Astrocyte (in vitro differentiated cells and primary cell): ENCODE results near the gene DOCK3. TPM values are rescaled to one million over a fixed set of nuclear protein-coding genes. Genes with fewer than 3 reads are reported as not detected.

Source experiments
- DNase-seq: peaks from one replicate; pipeline ENCODE4 v3.0.0-alpha.2; 2010; ENCODE audit warnings: low read depth
- FAIRE-seq: peaks from 2 replicates; lab custom pipeline; 2011; peaks lifted over from hg19 to GRCh38; lab: Jason Lieb, UNC
- H2AFZ ChIP-seq: 2 replicates; pipeline ENCODE4 v1.6.0; 2012; ENCODE audit warnings: low read depth, low read length, inconsistent platforms
- H3K27ac ChIP-seq: 2 replicates; pipeline ENCODE4 v1.5.1; 2011; ENCODE audit warnings: low read depth, low read length, inconsistent platforms
- H3K27me3 ChIP-seq: 2 replicates; pipeline ENCODE4 v1.6.0; 2011; ENCODE audit warnings: low read length, inconsistent platforms; ENCODE audit not compliant: insufficient read depth
- H3K36me3 ChIP-seq: 2 replicates; pipeline ENCODE4 v1.5.1; 2011; ENCODE audit warnings: low read length, inconsistent platforms; ENCODE audit not compliant: insufficient read depth
- H3K4me1 ChIP-seq: 2 replicates; pipeline ENCODE4 v1.5.1; 2011; ENCODE audit warnings: low read length, inconsistent platforms; ENCODE audit not compliant: insufficient read depth
- H3K4me2 ChIP-seq: 2 replicates; pipeline ENCODE4 v1.6.0; 2012; ENCODE audit warnings: low read length, inconsistent platforms
- H3K4me3 ChIP-seq: 2 replicates; pipeline ENCODE4 v1.5.1; 2011; ENCODE audit warnings: low read depth, mild to moderate bottlenecking, low read length, inconsistent platforms; ENCODE audit not compliant: insufficient read depth
- H3K79me2 ChIP-seq: 2 replicates; pipeline ENCODE4 v1.6.0; 2012; ENCODE audit warnings: mild to moderate bottlenecking, low read length, inconsistent platforms; ENCODE audit not compliant: insufficient read depth
- H3K9ac ChIP-seq: 2 replicates; pipeline ENCODE4 v1.6.0; 2012; ENCODE audit warnings: mild to moderate bottlenecking, low read length, inconsistent platforms
- H3K9me3 ChIP-seq: 2 replicates; pipeline ENCODE4 v1.5.1; 2012; ENCODE audit warnings: low read depth, mild to moderate bottlenecking, low read length, inconsistent platforms; ENCODE audit not compliant: insufficient read depth
- H4K20me1 ChIP-seq: 2 replicates; pipeline ENCODE4 v1.6.0; 2012; ENCODE audit warnings: low read length, inconsistent platforms; ENCODE audit not compliant: insufficient read depth
- H3K27ac Mint-ChIP-seq: one replicate; pipeline ENCODE4 v1.8.0; 2021; ENCODE audit warnings: mild to moderate bottlenecking, mixed read lengths; ENCODE audit not compliant: unreplicated experiment
- H3K27me3 Mint-ChIP-seq: one replicate; pipeline ENCODE4 v1.8.0; 2021; ENCODE audit warnings: low read depth, mixed read lengths; ENCODE audit not compliant: unreplicated experiment
- H3K36me3 Mint-ChIP-seq: one replicate; pipeline ENCODE4 v1.8.0; 2021; ENCODE audit warnings: low read depth, mixed read lengths; ENCODE audit not compliant: unreplicated experiment
- H3K4me1 Mint-ChIP-seq: one replicate; pipeline ENCODE4 v1.8.0; 2021; ENCODE audit warnings: low read depth, mixed read lengths; ENCODE audit not compliant: unreplicated experiment
- H3K4me3 Mint-ChIP-seq: one replicate; pipeline ENCODE4 v1.8.0; 2021; ENCODE audit warnings: mild to moderate bottlenecking, moderate library complexity, mixed read lengths; ENCODE audit not compliant: unreplicated experiment
- H3K9me3 Mint-ChIP-seq: one replicate; pipeline ENCODE4 v1.8.0; 2021; ENCODE audit warnings: mild to moderate bottlenecking, mixed read lengths; ENCODE audit not compliant: unreplicated experiment
- EZH2 ChIP-seq: IDR thresholded peaks from 2 replicates; pipeline ENCODE4 v1.6.1; 2012; ENCODE audit warnings: mild to moderate bottlenecking, low read length, inconsistent platforms; ENCODE audit not compliant: insufficient read depth
- total RNA-seq: library from RNA; stranded (reverse); gene quantifications from 2 replicates; pipeline ENCODE4 v1.2.1, GENCODE V29; 2021
- TF ChIP-seq, protein P1 (sequence below): IDR thresholded peaks from 2 replicates; pipeline ENCODE4 v1.5.1; 2011; ENCODE audit warnings: low read depth, mild to moderate bottlenecking, inconsistent platforms, low read length, moderate library complexity; ENCODE audit not compliant: insufficient read depth

Gene DOCK3
- total RNA-seq, 1 donor from 2014 or later = 3.3 TPM

- FAIRE-seq = no peak
These were observed 547.2 kb downstream of the DOCK3 start for GRCh38 chr3:51221959-51222358.

GRCh38 chr3:51224283-51224682 is 549.6 kb downstream of the DOCK3 start:
- Mint-ChIP-seq H3K9me3 (no peaks in the 10 kb centered on the region), H3K4me1 (no peaks in the 10 kb centered on the region), H3K27me3 (peaks cover 3% of the 10 kb centered on the region), H3K36me3 (peaks cover 3% of the 10 kb centered on the region), H3K4me3 (no peak overlapping the region), H3K27ac (no peak overlapping the region)
- no peak overlapping the region for H3K27ac ChIP-seq
- H3K4me1 ChIP-seq = no peaks in the 10 kb centered on the region
- no peaks in the 10 kb centered on the region for H4K20me1 ChIP-seq
- no peaks in the 10 kb centered on the region for H3K36me3 ChIP-seq
- no peak overlapping the region for H3K4me2 ChIP-seq
- no peaks in the 10 kb centered on the region for H3K79me2 ChIP-seq
- no peak for TF ChIP-seq EZH2
- TF ChIP-seq, protein P1, sequence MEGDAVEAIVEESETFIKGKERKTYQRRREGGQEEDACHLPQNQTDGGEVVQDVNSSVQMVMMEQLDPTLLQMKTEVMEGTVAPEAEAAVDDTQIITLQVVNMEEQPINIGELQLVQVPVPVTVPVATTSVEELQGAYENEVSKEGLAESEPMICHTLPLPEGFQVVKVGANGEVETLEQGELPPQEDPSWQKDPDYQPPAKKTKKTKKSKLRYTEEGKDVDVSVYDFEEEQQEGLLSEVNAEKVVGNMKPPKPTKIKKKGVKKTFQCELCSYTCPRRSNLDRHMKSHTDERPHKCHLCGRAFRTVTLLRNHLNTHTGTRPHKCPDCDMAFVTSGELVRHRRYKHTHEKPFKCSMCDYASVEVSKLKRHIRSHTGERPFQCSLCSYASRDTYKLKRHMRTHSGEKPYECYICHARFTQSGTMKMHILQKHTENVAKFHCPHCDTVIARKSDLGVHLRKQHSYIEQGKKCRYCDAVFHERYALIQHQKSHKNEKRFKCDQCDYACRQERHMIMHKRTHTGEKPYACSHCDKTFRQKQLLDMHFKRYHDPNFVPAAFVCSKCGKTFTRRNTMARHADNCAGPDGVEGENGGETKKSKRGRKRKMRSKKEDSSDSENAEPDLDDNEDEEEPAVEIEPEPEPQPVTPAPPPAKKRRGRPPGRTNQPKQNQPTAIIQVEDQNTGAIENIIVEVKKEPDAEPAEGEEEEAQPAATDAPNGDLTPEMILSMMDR = no peak
- no peak for DNase-seq
- H2AFZ ChIP-seq = no peak overlapping the region
- H3K4me3 ChIP-seq = no peak overlapping the region
- H3K9ac ChIP-seq = no peak overlapping the region
- H3K9me3 ChIP-seq = no peaks in the 10 kb centered on the region
- FAIRE-seq = no peak
- H3K27me3 ChIP-seq = no peaks in the 10 kb centered on the region

More at GRCh38 chr3:51221959-51222358, 547.2 kb downstream of the DOCK3 start:
- Histone ChIP-seq H3K27ac (no peak overlapping the region), H3K4me1 (no peaks in the 10 kb centered on the region), H3K36me3 (no peaks in the 10 kb centered on the region), H3K4me2 (no peak overlapping the region), H3K9me3 (no peaks in the 10 kb centered on the region), H3K27me3 (no peaks in the 10 kb centered on the region), H3K4me3 (no peak overlapping the region), H2AFZ (no peak overlapping the region), H3K79me2 (no peaks in the 10 kb centered on the region), H4K20me1 (no peaks in the 10 kb centered on the region), H3K9ac (no peak overlapping the region)
- no peaks in the 10 kb centered on the region for H3K9me3 Mint-ChIP-seq
- DNase-seq = no peak
- H3K27ac Mint-ChIP-seq = no peak overlapping the region
- TF ChIP-seq, protein P1 = no peak
- no peak for TF ChIP-seq EZH2
- no peaks in the 10 kb centered on the region for H3K4me1 Mint-ChIP-seq
- no peaks in the 10 kb centered on the region for H3K36me3 Mint-ChIP-seq
- peaks cover 3% of the 10 kb centered on the region for H3K27me3 Mint-ChIP-seq
- no peak overlapping the region for H3K4me3 Mint-ChIP-seq

GRCh38 chr3:51224843-51225242 is 550.1 kb downstream of the DOCK3 start:
- H3K4me2 ChIP-seq = no peak overlapping the region
- H3K9ac ChIP-seq = no peak overlapping the region
- no peaks in the 10 kb centered on the region for H3K36me3 ChIP-seq
- peaks cover 3% of the 10 kb centered on the region for H3K27me3 Mint-ChIP-seq
- FAIRE-seq (no peak), DNase-seq (no peak)
- no peaks in the 10 kb centered on the region for H3K27me3 ChIP-seq
- H3K36me3 Mint-ChIP-seq = peaks cover 3% of the 10 kb centered on the region
- H3K4me3 Mint-ChIP-seq = no peak overlapping the region
- H3K27ac Mint-ChIP-seq = no peak overlapping the region
- no peaks in the 10 kb centered on the region for H3K79me2 ChIP-seq
- H2AFZ ChIP-seq = no peak overlapping the region
- H3K4me1 ChIP-seq = no peaks in the 10 kb centered on the region
- no peak for TF ChIP-seq EZH2
- TF ChIP-seq, protein P1 = no peak
- H4K20me1 ChIP-seq = no peaks in the 10 kb centered on the region
- no peak overlapping the region for H3K27ac ChIP-seq
- no peaks in the 10 kb centered on the region for H3K4me1 Mint-ChIP-seq
- H3K4me3 ChIP-seq = no peak overlapping the region
- H3K9me3 Mint-ChIP-seq = no peaks in the 10 kb centered on the region
- H3K9me3 ChIP-seq = no peaks in the 10 kb centered on the region
